Small intestine (tissue), 7 donors: ENCODE measurements around the gene SEMA3C. TPM values are rescaled to one million over a fixed set of nuclear protein-coding genes. Genes with fewer than 3 reads are reported as not detected.
"Not testable (repeated sequence)": the region's sequence is repeated elsewhere in the genome, so short reads cannot be mapped to it uniquely, and the experiment has no call there.

ENCODE experiments used
- DNase-seq, 2 donors: peaks; one replicate each; pipeline versions ENCODE4 v3.0.0 to v3.0.0-alpha.2; 2013
- FAIRE-seq: peaks from 2 replicates; lab custom pipeline; 2012; peaks lifted over from hg19 to GRCh38; lab: Jason Lieb, UNC
- H3K27ac ChIP-seq, 3 donors: one replicate each; pipeline ENCODE4 v1.5.1; 2013; ENCODE audit warnings: low read length in 2 of 3, mild to moderate bottlenecking in 2 of 3, control low read depth in 1 of 3, inconsistent platforms in 1 of 3, low read depth in 1 of 3, moderate library complexity in 1 of 3
- H3K27me3 ChIP-seq, 3 donors: one replicate each; pipeline ENCODE4 v1.6.1; 2013; ENCODE audit warnings: low read length in 3 of 3, inconsistent platforms in 1 of 3; ENCODE audit not compliant: control insufficient read depth in 3 of 3, insufficient read depth in 3 of 3
- H3K36me3 ChIP-seq, 3 donors: one replicate each; pipeline ENCODE4 v1.6.1; 2013; ENCODE audit warnings: low read length in 3 of 3, inconsistent platforms in 1 of 3, low read depth in 1 of 3, mild to moderate bottlenecking in 1 of 3, moderate library complexity in 1 of 3; ENCODE audit not compliant: control insufficient read depth in 3 of 3, insufficient read depth in 2 of 3
- H3K4me1 ChIP-seq, 3 donors: one replicate each; pipeline ENCODE4 v1.6.1; 2013; ENCODE audit warnings: low read length in 2 of 3, inconsistent platforms in 1 of 3, low read depth in 1 of 3, mild to moderate bottlenecking in 1 of 3, moderate library complexity in 1 of 3; ENCODE audit not compliant: control insufficient read depth in 3 of 3, insufficient read depth in 2 of 3
- H3K4me3 ChIP-seq, 3 donors: one replicate each; pipeline ENCODE4 v1.5.1; 2013; ENCODE audit warnings: low read length in 3 of 3, control low read depth in 1 of 3, inconsistent platforms in 1 of 3, low read depth in 1 of 3, mild to moderate bottlenecking in 1 of 3, moderate library complexity in 1 of 3
- H3K9me3 ChIP-seq, 2 donors: one replicate each; pipeline ENCODE4 v1.6.1; 2013; ENCODE audit warnings: low read depth in 1 of 2, low read length in 1 of 2; ENCODE audit not compliant: control insufficient read depth in 2 of 2, insufficient read depth in 1 of 2
- WGBS, 3 donors: extraction: QIAGEN DNeasy Blood & Tissue Kit; methylation state at CpG; one replicate each; pipeline ENCODE4 v1.1.7; 2013; 5-methylcytosine and 5-hydroxymethylcytosine counted together
- polyA plus RNA-seq, 4 donors: library from polyadenylated mRNA; stranded (reverse) in 3 of 4; unstranded in 1 of 4; fragments of 200-250 nt in 3 of 4; fragments of 120-200 nt in 1 of 4; gene quantifications; one replicate each; pipeline versions ENCODE4 v1.2.1 to v1.2.3, GENCODE V29; 2013
- donor health status: healthy with polysubstance abuse.
- donor health status: control.
- donor health status: control.
- donor health status: Bipolar disorder and iron deficiency.
- donor health status: healthy.

Gene SEMA3C
- polyA plus RNA-seq, 4 donors: 1.4 to 70.8 (median 7.6) TPM

DNA sequence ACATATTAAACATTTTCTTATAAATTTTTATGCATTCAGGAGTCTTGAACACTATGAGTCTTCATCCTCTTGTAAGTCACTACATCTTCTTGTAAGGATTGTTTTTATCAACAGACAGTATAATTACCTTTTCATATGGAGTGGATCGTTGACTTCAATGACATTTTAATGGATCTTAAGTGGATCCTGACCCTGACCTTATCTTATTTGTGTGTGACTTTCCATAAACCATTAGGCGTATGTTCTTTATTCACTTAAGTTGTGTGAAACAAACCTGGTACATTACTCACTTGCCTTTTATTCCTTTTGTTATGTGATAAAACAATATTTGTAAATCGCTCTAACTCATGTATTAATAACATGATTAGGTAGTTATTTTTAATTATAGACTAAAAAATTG, 18.5 kb upstream of the SEMA3C start:
- H3K36me3 ChIP-seq: no peaks in the 10 kb centered on the region
- FAIRE-seq (no peak), DNase-seq (no peak)
- no peak overlapping the region for H3K27ac ChIP-seq
- no peaks in the 10 kb centered on the region for H3K9me3 ChIP-seq
- whole genome bisulfite sequencing, 3 donors: 68 to 75% (median 74%) methylated on average over 3 of the region's 3 CpGs
- no peaks in the 10 kb centered on the region for H3K27me3 ChIP-seq
- H3K4me1 ChIP-seq: peaks cover 0 to 12% (median 1%) of the 10 kb centered on the region in 3 donors
- H3K4me3 ChIP-seq: no peak overlapping the region

DNA sequence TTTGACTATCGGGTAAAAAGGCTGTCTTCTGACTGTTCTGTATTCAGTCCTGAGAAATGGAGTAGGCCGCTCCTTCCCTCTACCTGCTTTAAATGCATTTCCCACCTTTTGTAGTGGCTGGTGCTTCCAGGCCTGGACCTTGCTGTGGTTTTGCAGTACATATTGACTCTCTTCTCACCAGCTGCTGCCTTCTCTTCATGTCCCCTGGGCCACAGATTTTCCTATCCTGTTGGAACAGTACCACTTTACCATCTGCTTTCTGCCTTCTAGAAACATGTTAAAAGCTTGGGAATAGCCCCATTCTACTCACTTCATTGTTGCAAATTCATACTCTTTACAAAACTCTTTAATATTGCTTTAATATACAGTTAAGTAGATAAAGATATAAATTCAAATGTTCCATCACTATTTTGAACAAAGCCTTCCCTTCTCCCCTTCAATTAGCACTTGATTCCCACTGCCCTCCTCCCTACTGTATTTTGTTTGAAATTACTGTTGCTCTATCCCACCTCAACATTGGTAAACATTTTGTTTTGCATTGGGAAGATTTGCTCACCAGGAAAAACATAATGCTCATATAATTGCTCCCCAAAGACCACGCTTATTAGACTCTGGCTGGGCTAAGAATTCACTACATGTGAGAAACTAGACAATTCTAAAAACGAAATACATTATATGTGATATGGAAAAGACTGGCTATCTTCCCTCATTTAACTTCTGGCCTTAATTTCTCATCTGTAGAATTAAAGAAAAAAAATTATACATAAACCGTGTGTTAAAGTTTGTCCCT, 17.3 kb upstream of the SEMA3C start:
- no peaks in the 10 kb centered on the region for H3K27me3 ChIP-seq
- H3K36me3 ChIP-seq: no peaks in the 10 kb centered on the region
- DNase-seq (no peak), FAIRE-seq (no peak)
- peaks cover 0 to 5% (median 0%) of the 10 kb centered on the region in 3 donors for H3K4me1 ChIP-seq
- H3K9me3 ChIP-seq: no peaks in the 10 kb centered on the region
- no peak overlapping the region for H3K4me3 ChIP-seq
- 86 to 96% (median 90%) methylated on average over 5 of the region's 5 CpGs for WGBS, 3 donors
- H3K27ac ChIP-seq: no peak overlapping the region

DNA sequence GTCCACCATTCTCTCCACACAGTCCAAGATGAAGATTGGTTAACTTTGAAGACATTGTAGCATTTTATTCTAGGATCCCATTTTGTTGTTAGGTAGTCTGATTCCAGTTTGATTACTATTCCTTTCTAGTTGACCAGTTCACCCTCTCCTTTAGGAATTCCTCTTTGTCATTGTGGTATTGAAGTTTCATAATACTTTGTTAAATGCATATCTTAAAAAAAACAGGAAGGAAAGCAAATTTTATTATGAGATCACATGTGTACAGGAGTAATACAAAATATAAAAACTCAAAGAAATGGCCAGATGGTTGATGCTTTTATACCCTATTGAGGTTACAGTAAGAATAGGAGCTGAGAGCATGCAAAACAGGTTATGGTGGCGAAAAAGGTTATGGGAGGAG, 15.5 kb upstream of the SEMA3C start:
- H3K27me3 ChIP-seq: no peaks in the 10 kb centered on the region
- WGBS, 3 donors: 77 to 88% (median 84%) methylated on average over 1 of the region's 1 CpG
- H3K4me1 ChIP-seq: no peaks in the 10 kb centered on the region
- no peak for FAIRE-seq
- H3K9me3 ChIP-seq: no peaks in the 10 kb centered on the region
- H3K27ac ChIP-seq: no peak overlapping the region
- no peak for DNase-seq
- no peaks in the 10 kb centered on the region for H3K36me3 ChIP-seq
- H3K4me3 ChIP-seq: no peak overlapping the region

DNA sequence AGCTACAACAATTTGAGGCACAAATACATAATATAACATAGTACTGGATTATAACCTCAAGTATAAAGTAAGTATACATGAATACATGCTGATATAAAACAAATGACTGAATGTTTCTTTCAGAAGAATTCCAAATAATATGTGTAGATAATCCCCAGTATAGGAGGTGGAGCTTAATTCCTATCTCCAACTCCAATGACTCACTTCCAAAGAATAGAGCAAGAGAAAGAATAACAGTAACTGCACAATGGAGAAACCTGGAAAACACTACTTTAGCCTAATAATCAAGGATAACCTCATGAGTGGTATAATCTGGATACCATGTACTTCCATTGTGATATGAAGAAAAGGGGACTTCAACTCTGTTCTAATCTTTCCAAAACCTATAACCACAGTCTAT, 13.7 kb upstream of the SEMA3C start:
- H3K4me3 ChIP-seq: no peak overlapping the region
- no peaks in the 10 kb centered on the region for H3K9me3 ChIP-seq
- no peak for DNase-seq
- no peaks in the 10 kb centered on the region for H3K36me3 ChIP-seq
- no peak overlapping the region for H3K27ac ChIP-seq
- no peaks in the 10 kb centered on the region for H3K4me1 ChIP-seq
- no peak for FAIRE-seq
- no peaks in the 10 kb centered on the region for H3K27me3 ChIP-seq

DNA sequence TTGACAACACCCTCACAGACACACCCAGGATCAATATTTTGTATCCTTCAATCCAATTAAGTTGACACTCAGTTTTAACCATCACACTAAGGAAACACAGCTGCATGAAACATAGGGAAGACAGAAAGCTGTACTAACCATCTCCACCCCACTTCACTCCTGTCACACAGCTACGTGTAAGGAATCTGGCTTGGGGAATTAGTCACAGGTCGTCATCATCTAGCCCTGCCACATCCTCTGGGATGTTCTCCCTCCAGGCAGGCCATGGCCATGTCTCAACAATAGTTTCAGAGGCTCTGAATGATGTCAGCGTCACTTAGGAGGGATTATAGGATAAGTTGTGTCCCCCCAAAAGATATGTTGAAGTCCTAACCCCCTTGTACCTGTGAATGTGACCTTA, 10.8 kb upstream of the SEMA3C start:
- H3K36me3 ChIP-seq: no peaks in the 10 kb centered on the region
- H3K4me1 ChIP-seq: no peaks in the 10 kb centered on the region
- no peak overlapping the region for H3K27ac ChIP-seq
- FAIRE-seq: no peak
- 71 to 82% (median 80%) methylated on average over 3 of the region's 3 CpGs for WGBS, 3 donors
- H3K27me3 ChIP-seq: no peaks in the 10 kb centered on the region
- H3K9me3 ChIP-seq: no peaks in the 10 kb centered on the region
- no peak overlapping the region for H3K4me3 ChIP-seq
- no peak for DNase-seq

DNA sequence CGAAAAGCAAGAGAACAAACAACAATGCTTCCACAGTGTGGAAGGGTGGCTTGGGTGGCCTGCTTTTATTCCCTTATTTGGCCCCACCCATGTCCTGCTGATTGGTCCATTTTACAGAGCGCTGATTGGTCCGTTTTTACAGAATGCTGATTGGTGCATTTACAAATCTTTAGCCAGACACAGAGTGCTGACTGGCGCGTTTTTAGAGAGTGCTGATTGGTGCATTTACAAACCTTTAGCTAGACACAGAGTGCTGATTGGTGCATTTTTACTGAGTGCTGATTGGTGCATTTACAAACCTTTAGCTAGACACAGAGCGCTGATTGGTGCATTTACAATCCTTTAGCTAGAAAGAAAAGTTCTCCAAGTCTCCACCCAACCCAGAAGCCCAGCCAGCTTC, 8.1 kb upstream of the SEMA3C start:
- not testable (repeated sequence) for H3K27ac ChIP-seq, DNase-seq, FAIRE-seq, H3K9me3 ChIP-seq, H3K4me3 ChIP-seq, H3K4me1 ChIP-seq, H3K27me3 ChIP-seq, H3K36me3 ChIP-seq
- 94 to 97% (median 97%) methylated on average over 6 of the region's 6 CpGs for WGBS, 3 donors

DNA sequence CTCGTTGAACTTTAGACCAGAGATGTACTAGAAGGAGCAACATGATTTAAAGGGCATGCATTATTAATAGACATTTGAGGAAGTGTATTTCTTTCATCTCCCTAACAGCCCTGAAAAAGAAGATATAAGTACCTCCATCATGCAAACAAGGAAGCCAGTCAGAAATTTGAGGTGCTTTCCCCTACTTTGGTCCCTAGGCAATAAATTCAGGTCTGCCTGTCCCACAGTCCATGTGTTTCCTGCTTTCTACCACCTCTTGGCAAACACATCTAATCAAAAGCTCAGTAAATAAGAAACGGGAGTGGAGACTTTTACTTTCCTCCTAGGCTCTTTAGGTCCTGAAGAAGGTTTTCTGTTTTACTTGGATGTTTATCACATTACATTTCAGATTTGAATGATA, 5.2 kb upstream of the SEMA3C start:
- no peak overlapping the region for H3K4me3 ChIP-seq
- H3K27ac ChIP-seq: no peak overlapping the region
- DNase-seq: peak; percentile 32 to 33
- no peaks in the 10 kb centered on the region for H3K36me3 ChIP-seq
- H3K9me3 ChIP-seq: no peaks in the 10 kb centered on the region
- no peaks in the 10 kb centered on the region for H3K27me3 ChIP-seq
- peaks cover 0 to 21% (median 0%) of the 10 kb centered on the region in 3 donors for H3K4me1 ChIP-seq
- FAIRE-seq: no peak
- 6 to 29% (median 15%) methylated on average over 2 of the region's 2 CpGs for WGBS, 3 donors

DNA sequence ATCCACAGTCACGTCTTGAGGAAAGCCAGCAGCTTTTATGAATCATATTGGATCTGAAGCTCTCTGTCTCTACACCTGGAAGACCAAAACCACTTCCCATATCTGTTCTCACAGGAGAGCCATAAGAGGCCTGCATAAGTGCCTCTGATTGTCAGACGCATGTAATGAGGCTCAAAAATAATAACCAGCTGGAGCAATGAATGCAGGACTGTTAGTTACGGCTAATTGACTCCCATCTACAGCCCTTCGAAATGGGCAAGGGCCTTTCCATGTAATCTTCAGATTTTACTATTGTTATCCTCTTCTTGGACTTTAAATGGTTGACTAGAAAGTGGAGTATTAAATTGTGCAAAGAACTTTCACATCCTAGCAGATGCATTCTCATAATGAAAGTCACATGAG, 4.4 kb upstream of the SEMA3C start:
- DNase-seq: no peak
- no peaks in the 10 kb centered on the region for H3K9me3 ChIP-seq
- no peak overlapping the region for H3K27ac ChIP-seq
- 77 to 84% (median 79%) methylated on average over 4 of the region's 4 CpGs for WGBS, 3 donors
- H3K36me3 ChIP-seq: no peaks in the 10 kb centered on the region
- H3K4me3 ChIP-seq: no peak overlapping the region
- H3K27me3 ChIP-seq: no peaks in the 10 kb centered on the region
- H3K4me1 ChIP-seq: peaks cover 0 to 21% (median 0%) of the 10 kb centered on the region in 3 donors
- no peak for FAIRE-seq
